NCI-H748 (cell line): ENCODE data around the gene VIPAS39.

Experiments used
- DNase-seq: peaks from one replicate; lab custom pipeline; 2025; ENCODE audit not compliant: unreplicated experiment; lab: John Stamatoyannopoulos, UW

VIPAS39 gene

GRCh38 chr14:77457522-77458248, at the start of gene VIPAS39, which contains the start of gene AHSA1:
VIPAS39 (minus strand) TSS chr14:77457601; CDS start chr14:77454102, 3,499 bp downstream.
AHSA1 (plus strand) TSS chr14:77458093; CDS start chr14:77458190, 97 bp downstream.
- DNase-seq, result peak; percentile 99

- DNase-seq, result no peak
Measured at GRCh38 chr14:77505031-77505430, 47.6 kb upstream of the VIPAS39 start.

- no peak for DNase-seq
Measured at GRCh38 chr14:77503138-77503537, 45.7 kb upstream of the VIPAS39 start.

- no peak for DNase-seq
Measured at GRCh38 chr14:77502109-77502782, 44.8 kb upstream of the VIPAS39 start.

- peak; percentile 53 for DNase-seq
Measured at GRCh38 chr14:77498984-77499527, 41.7 kb upstream of the VIPAS39 start.

GRCh38 chr14:77498120-77498979, 40.9 kb upstream of the VIPAS39 start, which contains the start of gene ISM2:
ISM2 (minus strand) TSS chr14:77498816; CDS start chr14:77498793, 23 bp downstream.
- DNase-seq, result peak; percentile 72

- no peak for DNase-seq
Measured at GRCh38 chr14:77495334-77495733, 37.9 kb upstream of the VIPAS39 start.

- DNase-seq, result no peak
Measured at GRCh38 chr14:77491056-77491455, 33.7 kb upstream of the VIPAS39 start.

- no peak for DNase-seq
Measured at GRCh38 chr14:77490347-77490986, 33.1 kb upstream of the VIPAS39 start.

- no peak for DNase-seq
Measured at GRCh38 chr14:77489041-77489440, 31.6 kb upstream of the VIPAS39 start.

- no peak for DNase-seq
Measured at GRCh38 chr14:77488558-77488957, 31.2 kb upstream of the VIPAS39 start.

- DNase-seq, result no peak
Measured at GRCh38 chr14:77485901-77486678, 28.7 kb upstream of the VIPAS39 start.

- no peak for DNase-seq
Measured at GRCh38 chr14:77485256-77485655, 27.9 kb upstream of the VIPAS39 start.

GRCh38 chr14:77482422-77482821, 25.0 kb upstream of the VIPAS39 start:
- no peak for DNase-seq

- no peak for DNase-seq
Measured at GRCh38 chr14:77478796-77479195, 21.4 kb upstream of the VIPAS39 start.

- no peak for DNase-seq
Measured at GRCh38 chr14:77478029-77478428, 20.6 kb upstream of the VIPAS39 start.

- DNase-seq, result no peak
Measured at GRCh38 chr14:77475432-77476115, 18.2 kb upstream of the VIPAS39 start.

- no peak for DNase-seq
Measured at GRCh38 chr14:77474479-77475177, 17.2 kb upstream of the VIPAS39 start.

GRCh38 chr14:77473921-77474320, 16.5 kb upstream of the VIPAS39 start:
- no peak for DNase-seq
